IPS DF 19.7 (cell line): Measurements from ENCODE around the gene DENND6B.
"Not testable (repeated sequence)": the region's sequence is repeated elsewhere in the genome, so short reads cannot be mapped to it uniquely, and the experiment has no call there.

ENCODE experiments used
- DNase-seq: peaks from one replicate; pipeline ENCODE4 v3.0.0-alpha.2; 2013; ENCODE audit warnings: low read depth, low spot score

The DENND6B gene

DNA sequence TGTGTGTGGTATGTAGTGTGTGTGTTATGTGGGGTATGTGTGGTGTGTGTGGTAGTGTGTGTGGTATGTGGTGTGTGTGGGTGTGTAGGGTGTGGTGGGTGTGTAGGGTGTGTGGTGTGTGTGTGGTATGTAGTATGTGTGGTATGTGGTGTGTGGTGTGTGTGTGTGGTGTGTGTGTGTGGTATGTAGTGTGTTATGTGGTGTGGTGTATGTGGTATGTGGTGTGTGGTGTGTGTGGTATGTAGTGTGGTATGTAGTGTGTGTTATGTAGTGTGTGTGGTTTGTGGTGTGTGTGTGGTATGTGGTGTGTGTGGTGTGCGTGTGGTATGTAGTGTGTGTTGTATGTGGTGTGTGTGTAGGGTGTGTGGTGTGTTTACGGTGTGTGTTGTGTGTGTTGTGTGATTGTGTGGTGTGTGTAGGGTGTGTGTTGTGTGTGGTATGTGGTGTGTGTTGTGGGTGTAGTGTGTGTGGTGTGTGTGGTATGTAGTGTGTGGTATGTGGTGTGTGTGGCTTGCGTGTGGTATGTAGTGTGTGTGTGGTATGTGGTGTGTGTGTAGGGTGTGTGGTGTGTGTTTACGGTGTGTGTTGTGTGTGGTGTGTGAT is 12.1 kb upstream of the DENND6B start:
- no peak for DNase-seq

GRCh38 chr22:50338042-50338573 is 11.3 kb upstream of the DENND6B start:
- DNase-seq: no peak

DNA sequence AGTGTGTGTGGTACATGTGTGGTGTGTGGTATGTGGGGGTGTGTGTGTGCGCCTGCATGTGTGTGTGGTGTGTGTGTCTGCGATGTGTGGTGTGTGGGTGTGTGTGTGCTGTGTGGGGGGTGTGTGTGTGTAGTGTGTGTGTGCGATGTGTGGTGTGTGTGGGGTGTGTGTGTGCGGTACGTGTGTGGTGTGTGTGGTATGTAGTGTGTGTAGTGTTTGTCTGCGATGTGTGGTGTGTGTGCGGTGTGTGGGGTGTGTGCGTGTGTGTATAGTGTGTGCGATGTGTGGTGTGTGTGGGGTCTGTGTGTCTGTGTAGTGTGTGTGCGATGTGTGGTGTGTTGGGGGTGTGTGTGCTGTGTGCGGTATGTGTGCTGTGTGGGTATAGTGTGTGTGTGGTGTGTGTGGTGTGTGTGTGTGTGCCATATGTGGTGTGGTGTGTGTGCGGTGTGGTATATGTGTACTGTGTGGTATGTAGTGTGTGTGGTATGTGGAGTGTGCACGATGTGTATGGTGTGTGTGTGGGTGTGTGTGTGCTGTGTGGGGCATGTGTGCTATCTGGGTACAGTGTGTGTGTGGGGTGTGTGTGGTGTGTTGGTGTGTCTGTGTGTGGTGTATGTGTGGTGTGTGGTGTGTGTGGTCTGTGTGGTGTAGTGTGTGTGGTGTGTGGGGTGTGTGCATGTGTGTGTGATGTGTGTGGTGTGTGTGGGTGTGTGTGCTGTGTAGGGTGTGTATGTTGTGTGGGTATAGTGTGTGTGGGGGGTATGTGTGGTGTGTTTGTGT is 10.6 kb upstream of the DENND6B start:
- DNase-seq: no peak

DNA sequence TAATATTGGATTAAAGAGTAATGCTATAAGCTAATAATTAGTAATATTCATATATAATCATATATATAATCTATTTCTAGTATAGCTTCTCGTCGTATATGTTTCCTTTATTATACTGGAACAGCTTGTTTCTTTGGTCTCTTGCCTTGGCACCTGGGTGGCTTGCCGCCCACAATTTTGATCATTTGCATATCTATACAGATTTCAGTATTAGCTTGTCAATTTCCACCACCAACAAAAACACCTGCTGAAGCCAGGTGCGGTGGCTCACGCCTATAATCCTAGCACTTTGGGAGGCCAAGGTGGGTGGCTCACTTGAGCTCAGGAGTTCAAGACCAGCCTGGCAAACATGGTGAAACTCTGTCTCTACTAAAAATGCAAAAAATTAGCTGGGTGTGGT is 7.6 kb upstream of the DENND6B start:
- not testable (repeated sequence) for DNase-seq

DNA sequence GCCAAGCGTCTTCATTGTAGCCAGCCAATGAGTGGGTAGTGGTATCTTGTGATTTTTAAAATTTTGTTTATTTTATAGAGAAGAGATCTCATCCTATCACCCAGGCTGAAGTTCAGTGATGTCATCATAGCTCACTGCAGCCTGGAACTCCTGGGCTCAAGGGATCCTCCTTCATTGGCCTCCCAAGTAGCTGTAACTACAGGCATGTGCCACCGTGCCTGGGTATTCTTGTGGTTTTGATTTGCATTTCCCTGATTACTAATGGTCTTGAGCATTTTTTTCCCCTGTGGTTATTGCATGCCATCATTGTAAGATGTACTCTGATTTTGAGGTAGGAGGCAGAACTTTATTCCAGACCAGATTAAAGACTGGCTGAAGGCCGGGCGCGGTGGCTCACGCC is 2.4 kb upstream of the DENND6B start:
- no peak for DNase-seq

GRCh38 chr22:50327711-50328019 is 853 bp upstream of the DENND6B start:
- DNase-seq: no peak

DNA sequence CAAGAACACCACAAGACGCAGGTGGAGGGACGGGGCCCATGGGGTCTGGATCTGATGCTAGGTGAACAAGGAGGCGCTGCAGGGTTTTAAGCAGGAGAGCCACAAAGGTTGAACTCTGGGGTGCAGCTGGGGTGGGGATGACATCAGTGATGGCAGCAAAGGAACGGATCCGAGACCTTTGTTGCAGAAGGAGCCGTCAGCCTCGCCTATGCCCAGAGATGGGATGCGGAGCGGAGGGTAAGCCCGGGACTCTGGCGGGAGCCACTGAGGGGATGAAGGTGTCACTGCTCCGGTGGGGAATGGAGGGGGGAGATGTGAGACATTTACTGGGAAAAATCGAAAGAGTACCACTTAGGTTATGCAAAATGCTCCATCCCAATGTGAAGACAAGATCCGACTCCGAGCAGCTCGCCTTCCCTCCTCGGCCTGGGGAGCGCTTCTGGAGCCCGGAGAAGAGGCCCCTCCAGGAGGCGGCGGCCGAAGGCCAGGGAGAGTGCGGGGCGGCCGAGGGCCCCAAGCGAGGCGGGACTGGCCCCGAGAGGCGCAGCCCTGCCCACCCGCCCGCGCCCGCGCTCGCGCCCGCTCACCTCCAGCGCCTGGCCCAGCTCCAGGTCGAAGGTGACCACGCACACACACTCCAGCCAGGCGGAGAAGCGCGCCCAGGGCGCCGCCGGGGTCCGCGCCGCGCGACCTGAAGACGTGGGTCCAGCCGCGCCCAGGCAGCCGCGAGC is 422 bp downstream of the DENND6B start:
- no peak for DNase-seq

- no peak for DNase-seq
Measured at GRCh38 chr22:50325444-50326224, 1.2 kb downstream of the DENND6B start.

DNA sequence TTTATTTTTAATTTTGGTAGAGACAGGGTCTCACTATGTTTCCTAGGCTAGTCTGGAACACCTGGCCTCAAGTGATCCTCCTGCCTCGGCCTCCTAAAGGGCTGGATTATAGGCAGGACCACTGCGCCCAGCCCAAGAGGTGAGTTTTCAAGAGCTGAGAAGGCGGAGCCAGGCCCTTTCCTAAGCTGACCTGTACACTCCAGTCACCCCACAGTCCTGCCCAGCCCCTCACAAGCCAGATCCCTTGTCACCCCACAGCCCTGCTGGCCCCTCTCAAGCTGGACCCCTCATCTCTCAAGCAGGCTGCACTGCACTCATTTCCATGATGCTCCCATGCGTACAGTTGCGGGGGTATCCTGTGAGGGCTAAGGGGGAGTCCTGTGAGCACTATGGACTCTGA is 2.9 kb downstream of the DENND6B start:
- DNase-seq: no peak

GRCh38 chr22:50322382-50323104 is 4.3 kb downstream of the DENND6B start:
- not testable (repeated sequence) for DNase-seq

GRCh38 chr22:50320671-50321325 is 6.0 kb downstream of the DENND6B start:
- no peak for DNase-seq

- DNase-seq: no peak
Measured at GRCh38 chr22:50320116-50320515, 6.7 kb downstream of the DENND6B start.

DNA sequence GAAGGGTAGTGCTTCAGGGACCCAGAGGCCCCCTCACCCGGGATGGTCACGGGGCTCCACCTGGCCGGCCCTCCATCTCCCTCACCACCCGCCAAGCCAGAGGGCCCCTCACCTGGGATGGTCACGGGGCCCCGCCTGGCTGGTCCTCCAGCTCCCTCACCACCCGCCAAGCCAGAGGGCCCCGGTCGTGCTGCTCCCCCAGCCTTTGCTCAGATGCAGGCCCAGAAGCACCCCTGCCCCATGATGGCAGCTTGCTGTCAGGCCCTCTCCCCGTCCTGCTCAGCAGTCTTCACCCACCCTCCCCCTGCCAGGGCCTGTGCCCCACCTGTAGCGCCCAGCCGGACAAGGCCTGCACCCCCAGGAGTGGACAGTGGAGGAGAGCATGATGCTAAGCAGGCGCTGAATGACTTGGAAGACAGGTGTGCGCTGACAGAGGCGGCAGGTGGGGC is 7.3 kb downstream of the DENND6B start:
- no peak for DNase-seq

DNA sequence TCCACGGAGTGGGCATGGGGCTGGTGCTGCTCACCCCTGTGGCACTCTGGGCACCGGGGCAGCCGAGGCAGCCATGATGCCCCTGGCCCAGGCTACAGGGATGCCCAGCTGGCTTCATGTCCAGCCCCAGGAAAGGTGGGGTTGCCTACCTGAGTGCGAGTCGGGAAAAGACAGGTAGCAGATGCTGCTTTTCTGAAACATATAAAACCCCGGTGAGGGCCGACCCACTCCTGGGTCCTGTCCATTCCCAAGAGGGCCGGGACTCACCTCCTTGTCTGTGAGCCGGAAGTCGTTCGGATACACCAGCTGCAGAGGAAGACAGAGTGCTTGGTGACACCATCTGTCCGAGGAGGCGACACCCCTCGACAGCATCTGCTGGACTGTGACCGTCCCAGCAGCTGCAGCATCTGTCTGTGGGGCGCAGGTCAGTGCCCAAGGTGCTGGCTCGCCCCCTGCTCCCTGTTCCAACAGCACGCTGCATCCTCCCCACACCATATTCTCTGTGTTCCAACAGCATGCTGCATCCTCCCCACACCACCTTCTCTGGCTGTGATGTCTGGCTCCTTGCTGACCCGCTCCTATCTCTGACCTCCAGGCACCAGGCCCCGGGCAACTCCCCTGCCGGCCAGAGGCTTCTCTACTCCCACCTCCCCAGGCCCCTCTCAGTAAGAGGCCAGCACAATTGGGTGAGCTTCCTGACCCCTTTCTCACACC is 8.0 kb downstream of the DENND6B start:
- DNase-seq: no peak

GRCh38 chr22:50318356-50318697 is 8.5 kb downstream of the DENND6B start:
- DNase-seq: no peak

DNA sequence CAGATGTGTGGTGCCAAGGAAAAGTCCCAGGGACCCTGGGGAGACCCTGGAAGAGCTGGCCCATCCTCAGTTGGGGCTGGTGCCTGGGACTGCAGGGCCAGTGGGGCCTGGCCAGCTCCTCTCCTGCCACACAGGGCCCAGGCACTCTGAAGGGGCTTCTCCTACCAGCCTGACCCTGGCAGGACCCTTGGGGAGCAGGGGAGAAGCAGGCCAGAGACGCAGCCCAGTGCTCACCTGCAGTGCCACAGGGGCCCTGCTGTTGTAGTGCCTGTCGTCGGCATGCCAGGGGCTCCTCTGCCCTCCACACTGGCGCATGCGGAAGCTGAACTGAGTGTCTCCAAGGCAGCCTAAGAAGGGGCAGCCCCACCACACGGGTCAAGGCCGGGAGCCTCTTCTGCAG is 9.1 kb downstream of the DENND6B start:
- DNase-seq: no peak

DNA sequence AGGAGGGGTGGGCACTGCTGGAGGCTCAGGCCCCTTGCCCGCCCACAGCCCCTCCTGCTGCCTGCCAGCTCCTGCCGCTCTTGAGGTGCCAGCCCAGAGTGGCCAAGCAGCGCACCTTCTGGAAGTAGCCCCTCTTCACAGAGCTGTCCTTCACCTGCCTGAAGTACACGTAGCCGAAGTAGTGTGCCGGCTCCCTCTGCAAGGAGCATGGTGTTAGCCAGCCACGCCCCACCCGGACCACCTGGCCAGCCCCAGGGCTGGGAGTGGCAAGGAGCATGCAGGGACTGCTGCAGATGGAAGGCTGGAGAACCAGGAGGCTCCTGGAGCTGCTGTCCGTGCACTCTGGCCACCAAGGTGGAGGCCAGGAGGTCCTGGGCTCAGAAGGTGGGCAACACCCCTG is 9.6 kb downstream of the DENND6B start:
- DNase-seq: no peak

- no peak for DNase-seq
Measured at GRCh38 chr22:50316114-50317065, 10.4 kb downstream of the DENND6B start.
